Gastroesophageal sphincter (tissue), 3 donors: ENCODE measurements around the gene FGR.

Source experiments
- POLR2A ChIP-seq, 2 donors: fragments of 450-650 bp; IDR thresholded peaks; one replicate each; pipeline ENCODE4 v1.6.1; 2017; ENCODE audit warnings: antibody characterized with exemption in 2 of 2, mild to moderate bottlenecking in 2 of 2, moderate library complexity in 1 of 2
- POLR2AphosphoS5 ChIP-seq: sonication (generic); formaldehyde crosslinking; IDR thresholded peaks from one replicate; pipeline ENCODE4 v1.6.1; 2017; ENCODE audit warnings: antibody characterized with exemption
- TF ChIP-seq, protein P1 (sequence below), 4 experiments: fragments of 200-600 bp in 2 of 4; fragments of 450-650 bp in 2 of 4; sonication (generic) in 1 of 4; IDR thresholded peaks; one replicate each; pipeline ENCODE4 v1.5.1; 2017 to 2019; ENCODE audit warnings: antibody characterized with exemption in 4 of 4, mild to moderate bottlenecking in 2 of 4, moderate library complexity in 2 of 4

DNA sequence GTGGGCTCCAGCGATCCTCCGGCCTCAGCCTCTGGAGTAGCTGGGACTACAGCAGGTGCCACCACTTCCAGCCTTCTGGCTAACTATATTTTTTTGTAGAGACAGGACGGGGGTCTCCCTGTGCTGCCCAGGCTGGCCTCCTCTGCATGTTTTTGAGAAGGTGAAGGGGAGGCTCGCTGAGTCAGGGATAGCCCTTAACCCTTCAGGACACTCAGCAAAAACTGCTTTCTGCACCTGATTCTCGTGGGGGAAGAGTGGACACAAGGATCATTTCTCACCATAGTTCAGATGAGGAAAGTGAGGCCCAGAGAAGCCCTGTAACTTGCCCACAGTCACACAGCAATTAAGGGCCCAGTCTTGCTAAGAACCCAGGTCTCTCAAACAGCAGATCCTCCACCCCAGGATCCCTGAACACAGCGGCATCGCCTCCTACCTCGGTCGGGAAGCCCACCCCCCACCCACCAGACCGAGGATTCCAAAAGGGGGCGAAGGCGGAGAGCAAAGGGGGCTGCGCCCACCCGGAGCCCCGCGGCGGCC is 1.3 kb downstream of the FGR start:
- TF ChIP-seq POLR2A (IDR thresholded peaks at IDR 0.05) = no peak
- TF ChIP-seq, protein P1, sequence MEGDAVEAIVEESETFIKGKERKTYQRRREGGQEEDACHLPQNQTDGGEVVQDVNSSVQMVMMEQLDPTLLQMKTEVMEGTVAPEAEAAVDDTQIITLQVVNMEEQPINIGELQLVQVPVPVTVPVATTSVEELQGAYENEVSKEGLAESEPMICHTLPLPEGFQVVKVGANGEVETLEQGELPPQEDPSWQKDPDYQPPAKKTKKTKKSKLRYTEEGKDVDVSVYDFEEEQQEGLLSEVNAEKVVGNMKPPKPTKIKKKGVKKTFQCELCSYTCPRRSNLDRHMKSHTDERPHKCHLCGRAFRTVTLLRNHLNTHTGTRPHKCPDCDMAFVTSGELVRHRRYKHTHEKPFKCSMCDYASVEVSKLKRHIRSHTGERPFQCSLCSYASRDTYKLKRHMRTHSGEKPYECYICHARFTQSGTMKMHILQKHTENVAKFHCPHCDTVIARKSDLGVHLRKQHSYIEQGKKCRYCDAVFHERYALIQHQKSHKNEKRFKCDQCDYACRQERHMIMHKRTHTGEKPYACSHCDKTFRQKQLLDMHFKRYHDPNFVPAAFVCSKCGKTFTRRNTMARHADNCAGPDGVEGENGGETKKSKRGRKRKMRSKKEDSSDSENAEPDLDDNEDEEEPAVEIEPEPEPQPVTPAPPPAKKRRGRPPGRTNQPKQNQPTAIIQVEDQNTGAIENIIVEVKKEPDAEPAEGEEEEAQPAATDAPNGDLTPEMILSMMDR (IDR thresholded peaks at IDR 0.05) = no peak
- TF ChIP-seq POLR2AphosphoS5 = no peak
